ENCODE data around the gene ZBTB25.

The ZBTB25 gene

GRCh38 chr14:64434528-64434927 is 69.1 kb downstream of the ZBTB25 start:
- FAIRE-seq = no peak

GRCh38 chr14:64423987-64424386 is 79.7 kb downstream of the ZBTB25 start:
- FAIRE-seq = no peak

GRCh38 chr14:64422756-64423155 is 80.9 kb downstream of the ZBTB25 start:
- FAIRE-seq = no peak

- FAIRE-seq = no peak
Measured at GRCh38 chr14:64422005-64422404, 81.6 kb downstream of the ZBTB25 start.

- FAIRE-seq = no peak
Measured at GRCh38 chr14:64421166-64421565, 82.5 kb downstream of the ZBTB25 start.

- FAIRE-seq = no peak
Measured at GRCh38 chr14:64419003-64419402, 84.6 kb downstream of the ZBTB25 start.

GRCh38 chr14:64417771-64418125 is 85.9 kb downstream of the ZBTB25 start:
- no peak for FAIRE-seq

GRCh38 chr14:64417055-64417770 is 86.4 kb downstream of the ZBTB25 start:
- FAIRE-seq = no peak

GRCh38 chr14:64416348-64416932 is 87.2 kb downstream of the ZBTB25 start:
- no peak for FAIRE-seq

- FAIRE-seq = no peak
Measured at GRCh38 chr14:64412237-64412636, 91.4 kb downstream of the ZBTB25 start.

- no peak for FAIRE-seq
Measured at GRCh38 chr14:64411001-64411400, 92.6 kb downstream of the ZBTB25 start.

GRCh38 chr14:64410084-64410774 is 93.4 kb downstream of the ZBTB25 start:
- no peak for FAIRE-seq

- no peak for FAIRE-seq
Measured at GRCh38 chr14:64409126-64409920, 94.3 kb downstream of the ZBTB25 start.

- FAIRE-seq = no peak
Measured at GRCh38 chr14:64407329-64407728, 96.3 kb downstream of the ZBTB25 start.

GRCh38 chr14:64405295-64405694 is 98.3 kb downstream of the ZBTB25 start:
- FAIRE-seq = no peak

- FAIRE-seq = no peak
Measured at GRCh38 chr14:64401949-64402348, 101.7 kb downstream of the ZBTB25 start.

GRCh38 chr14:64400829-64401459 is 102.7 kb downstream of the ZBTB25 start:
- FAIRE-seq = no peak
